ENCODE results near the gene NDFIP1. TPM values are rescaled to one million over a fixed set of nuclear protein-coding genes. Genes with fewer than 3 reads are reported as not detected.

NDFIP1 gene
- total RNA-seq (2021) = 47.6 and 49.3 TPM in 2 replicates
- percentile 86 among the genes with signal in this experiment for Bru-seq, nascent RNA
- BruChase-seq, experiment 1, labeled RNA remaining after a 2-hour chase = percentile 82 among the genes with signal in this experiment
- BruChase-seq, experiment 2, labeled RNA remaining after a 6-hour chase = percentile 83 among the genes with signal in this experiment
- long read RNA-seq, transcript NDFIP1-201 (8 exons, 3,851 nt) = major isoform, 182 of 196 reads
- long read RNA-seq, partial matches to known transcripts = 3 of 196 reads
- long read RNA-seq, other reads (novel, unspliced or antisense) = 11 of 196 reads

- Histone ChIP-seq H3K4me1 (ENCODE audit: insufficient read depth, low read length, poor library complexity, severe bottlenecking) (peaks cover 12% of the 10 kb centered on the region), H3K27ac (ENCODE audit: low read depth, low read length, poor library complexity, severe bottlenecking) (peak within 1 kb of the TSS; percentile 86), H3K4me3 (ENCODE audit: low read depth, low read length, poor library complexity, severe bottlenecking) (peak within 1 kb of the TSS; percentile 69), H3K36me3 (ENCODE audit: insufficient read depth, low read length, poor library complexity, severe bottlenecking) (no peaks in the 10 kb centered on the region), H3K27me3 (replicated peaks; ENCODE audit: insufficient read depth, low read depth, low read length, poor library complexity) (no peaks in the 10 kb centered on the region), H3K9me3 (ENCODE audit: low read depth, low read length, poor library complexity, severe bottlenecking) (no peaks in the 10 kb centered on the region)
- intact Hi-C loops (cut with micrococcal nuclease; ENCODE audit: unreplicated experiment) = loop anchor here (2.0 kb wide), 1 partner anchor 52 kb away; no protein-coding TSS in a partner anchor
- TF ChIP-seq EZH2 (IDR thresholded peaks at IDR 0.05; ENCODE audit: borderline replicate concordance, low read depth, low read length, poor library complexity, severe bottlenecking) (no peak), CTCF (conservative IDR thresholded peaks at IDR 0.05; ENCODE audit: low read depth, low read length) (no peak)
- ChIA-PET POLR2A (ENCODE audit: low non-redundant PET) (interaction anchor here (0.6 kb wide), 1 partner anchor 95 kb away, joined by 3 read pairs; no protein-coding TSS in a partner anchor), CTCF (interaction anchor here (0.7 kb wide), 1 partner anchor 30 kb away, joined by 3 read pairs; no protein-coding TSS in a partner anchor)
- DNase-seq (ENCODE audit: low spot score) = peak; percentile 86
- no TSS peak for BruUV-seq (replicated peaks)
These were observed at the start of gene NDFIP1 for GRCh38 chr5:142108432-142109330. TSS of gene NDFIP1 (plus strand) at chr5:142108779. CDS start at chr5:142108975, 196 bp downstream.

GRCh38 chr5:142059304-142059940 lies 49.2 kb upstream of the NDFIP1 start:
- H3K27me3 ChIP-seq (replicated peaks; ENCODE audit: insufficient read depth, low read depth, low read length, poor library complexity) = no peaks in the 10 kb centered on the region
- no peak overlapping the region for H3K4me3 ChIP-seq (ENCODE audit: low read depth, low read length, poor library complexity, severe bottlenecking)
- CTCF ChIA-PET = no interaction called here
- H3K36me3 ChIP-seq (ENCODE audit: insufficient read depth, low read length, poor library complexity, severe bottlenecking) = no peaks in the 10 kb centered on the region
- H3K4me1 ChIP-seq (ENCODE audit: insufficient read depth, low read length, poor library complexity, severe bottlenecking) = peaks cover 48% of the 10 kb centered on the region
- intact Hi-C loops (cut with micrococcal nuclease; ENCODE audit: unreplicated experiment) = loop anchor here (5.0 kb wide), 1 partner anchor 68 kb away; no protein-coding TSS in a partner anchor
- no peaks in the 10 kb centered on the region for H3K9me3 ChIP-seq (ENCODE audit: low read depth, low read length, poor library complexity, severe bottlenecking)
- DNase-seq (ENCODE audit: low spot score) = peak; percentile 53
- POLR2A ChIA-PET (ENCODE audit: low non-redundant PET) = no interaction called here
- TF ChIP-seq EZH2 (IDR thresholded peaks at IDR 0.05; ENCODE audit: borderline replicate concordance, low read depth, low read length, poor library complexity, severe bottlenecking) (no peak), CTCF (conservative IDR thresholded peaks at IDR 0.05; ENCODE audit: low read depth, low read length) (peak; percentile 26; the same call in 1 of the 2 replicates)
- H3K27ac ChIP-seq (ENCODE audit: low read depth, low read length, poor library complexity, severe bottlenecking) = no peak overlapping the region
- BruUV-seq (replicated peaks) = no TSS peak

- CTCF ChIA-PET = no interaction called here
- Histone ChIP-seq H3K9me3 (ENCODE audit: low read depth, low read length, poor library complexity, severe bottlenecking) (no peaks in the 10 kb centered on the region), H3K36me3 (ENCODE audit: insufficient read depth, low read length, poor library complexity, severe bottlenecking) (no peaks in the 10 kb centered on the region), H3K27me3 (replicated peaks; ENCODE audit: insufficient read depth, low read depth, low read length, poor library complexity) (no peaks in the 10 kb centered on the region), H3K4me3 (ENCODE audit: low read depth, low read length, poor library complexity, severe bottlenecking) (no peak overlapping the region), H3K27ac (ENCODE audit: low read depth, low read length, poor library complexity, severe bottlenecking) (no peak overlapping the region), H3K4me1 (ENCODE audit: insufficient read depth, low read length, poor library complexity, severe bottlenecking) (peaks cover 12% of the 10 kb centered on the region)
- TF ChIP-seq CTCF (conservative IDR thresholded peaks at IDR 0.05; ENCODE audit: low read depth, low read length) = no peak
- no peak for TF ChIP-seq EZH2 (IDR thresholded peaks at IDR 0.05; ENCODE audit: borderline replicate concordance, low read depth, low read length, poor library complexity, severe bottlenecking)
- POLR2A ChIA-PET (ENCODE audit: low non-redundant PET) = interaction anchor here (1.0 kb wide), 1 partner anchor 9 kb away, joined by 3 read pairs; no protein-coding TSS in a partner anchor
- intact Hi-C loops (cut with micrococcal nuclease; ENCODE audit: unreplicated experiment) = no loop called here
- DNase-seq (ENCODE audit: low spot score) = no peak
- no TSS peak for BruUV-seq (replicated peaks)
These were observed 45.2 kb upstream of the NDFIP1 start for GRCh38 chr5:142063376-142063775.
